GM19467 (cell line): Measurements from ENCODE around the gene CDH4.

ENCODE experiments used
- ATAC-seq: cut with Tn5 transposase; IDR thresholded peaks from one replicate; pipeline ENCODE4 v1.9.1; 2021; ENCODE audit warnings: mild to moderate bottlenecking, moderate library complexity; ENCODE audit not compliant: unreplicated experiment

CDH4 gene

DNA sequence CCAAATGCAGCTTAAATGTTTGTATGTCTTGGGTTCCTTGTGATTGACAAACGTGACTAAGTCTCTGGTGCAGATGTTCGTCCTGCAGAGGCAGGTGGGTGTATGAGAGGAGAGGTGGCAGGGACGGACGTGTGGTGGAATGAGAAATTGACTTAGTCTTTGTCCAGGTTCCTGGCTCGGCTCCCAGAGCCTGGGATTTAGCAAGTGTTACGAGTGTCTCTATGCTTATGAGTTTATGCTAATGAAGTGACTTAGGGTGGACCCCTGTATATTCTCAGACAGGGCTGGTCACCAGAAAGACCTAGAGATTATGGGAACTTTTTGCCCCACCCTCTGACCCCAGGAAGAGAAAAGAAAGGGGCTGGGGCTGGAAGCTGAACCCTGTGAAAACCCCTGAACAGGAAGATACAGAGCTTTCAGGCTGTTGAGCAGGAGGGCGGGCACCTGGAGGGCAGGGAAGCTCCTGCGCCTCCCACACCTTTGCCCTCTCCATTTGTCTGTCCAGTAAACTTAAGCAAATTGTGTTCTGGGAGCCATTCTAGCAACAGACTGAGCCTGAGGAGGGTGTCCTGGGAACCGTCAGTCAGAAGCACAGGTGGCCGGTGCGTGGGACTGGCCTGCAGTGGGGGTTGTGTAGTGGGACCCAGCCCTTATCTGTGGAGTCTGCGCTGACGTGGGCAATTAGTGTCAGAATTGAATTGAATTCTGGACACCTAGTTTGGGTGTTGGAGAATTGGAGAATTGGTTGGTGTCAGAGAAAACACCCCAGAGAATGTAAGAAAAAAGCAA lies 362.1 kb downstream of the CDH4 start:
- ATAC-seq = no peak

DNA sequence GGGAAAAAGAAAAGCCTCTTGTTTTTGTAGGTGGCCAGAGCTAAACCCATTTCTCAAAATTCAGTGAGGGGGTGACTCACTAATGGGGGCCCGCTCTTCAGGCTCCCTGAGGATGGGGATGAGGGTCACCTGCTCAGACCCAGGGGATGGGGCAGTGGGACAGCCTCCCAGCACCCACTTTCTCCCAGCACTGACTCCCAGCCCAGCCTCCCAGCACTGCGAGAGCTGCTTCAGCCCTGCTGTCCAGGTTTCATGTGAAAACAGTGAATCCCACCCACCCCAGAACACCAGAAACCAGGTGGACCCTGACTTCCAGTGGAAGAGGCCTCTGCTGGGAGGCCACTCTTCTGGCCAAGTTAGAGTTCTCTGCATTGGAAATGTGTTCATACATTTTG lies 362.6 kb downstream of the CDH4 start:
- no peak for ATAC-seq

DNA sequence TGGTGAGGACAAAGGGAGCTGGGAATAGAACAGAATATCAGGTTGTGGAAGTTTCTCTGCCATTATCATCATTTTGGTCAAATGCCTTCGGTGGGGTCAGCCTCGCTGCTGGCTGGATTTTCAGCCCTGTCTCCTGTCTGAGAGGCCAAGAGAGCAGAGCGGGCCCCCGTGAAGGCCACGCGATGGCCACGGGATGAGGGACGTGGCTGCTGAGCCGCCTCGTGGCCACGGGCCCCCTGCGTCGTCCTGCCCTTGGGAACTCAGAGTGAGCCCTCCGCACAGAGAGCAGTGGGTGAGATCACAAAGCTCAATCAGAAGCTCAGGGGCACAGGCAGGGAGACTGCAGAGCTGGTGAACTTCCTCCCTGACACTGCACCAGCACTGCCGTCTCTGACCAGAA lies 363.7 kb downstream of the CDH4 start:
- no peak for ATAC-seq

DNA sequence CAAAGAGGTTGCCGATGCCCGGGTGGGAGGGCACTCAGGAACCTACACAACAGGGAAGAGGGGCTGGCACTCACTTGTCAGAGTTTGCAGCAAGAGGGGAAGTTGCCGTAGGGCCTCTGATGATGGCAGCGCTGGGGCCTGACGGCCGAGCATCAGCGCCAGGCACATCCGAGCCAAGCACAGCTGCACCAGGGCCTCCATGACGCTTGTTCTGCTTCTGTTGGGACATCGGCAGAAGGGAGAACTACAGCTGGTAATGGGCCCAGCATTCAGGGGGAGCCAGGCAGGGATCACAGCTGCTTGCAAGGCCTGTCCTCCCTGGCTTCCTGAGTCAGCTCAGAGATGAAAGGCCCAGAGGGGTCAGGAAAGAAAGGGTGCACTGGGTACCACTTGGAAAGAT lies 367.7 kb downstream of the CDH4 start:
- no peak for ATAC-seq

DNA sequence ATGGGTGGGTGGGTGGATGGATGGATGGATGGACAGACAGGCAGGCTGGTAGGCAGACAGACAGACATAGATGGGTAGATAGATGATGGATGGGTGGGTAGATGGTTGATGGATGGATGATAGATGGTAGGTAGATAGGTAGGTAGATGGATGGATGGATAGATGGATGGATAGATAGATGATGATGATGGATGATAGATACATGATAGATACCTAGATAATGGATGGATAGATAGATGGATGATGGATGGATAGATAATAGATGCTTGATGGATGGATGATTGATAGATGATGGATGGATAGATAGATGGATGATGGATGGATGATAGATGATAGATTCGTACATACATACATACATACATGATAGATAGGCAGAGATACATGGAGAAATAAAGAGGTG lies 368.1 kb downstream of the CDH4 start:
- no peak for ATAC-seq

DNA sequence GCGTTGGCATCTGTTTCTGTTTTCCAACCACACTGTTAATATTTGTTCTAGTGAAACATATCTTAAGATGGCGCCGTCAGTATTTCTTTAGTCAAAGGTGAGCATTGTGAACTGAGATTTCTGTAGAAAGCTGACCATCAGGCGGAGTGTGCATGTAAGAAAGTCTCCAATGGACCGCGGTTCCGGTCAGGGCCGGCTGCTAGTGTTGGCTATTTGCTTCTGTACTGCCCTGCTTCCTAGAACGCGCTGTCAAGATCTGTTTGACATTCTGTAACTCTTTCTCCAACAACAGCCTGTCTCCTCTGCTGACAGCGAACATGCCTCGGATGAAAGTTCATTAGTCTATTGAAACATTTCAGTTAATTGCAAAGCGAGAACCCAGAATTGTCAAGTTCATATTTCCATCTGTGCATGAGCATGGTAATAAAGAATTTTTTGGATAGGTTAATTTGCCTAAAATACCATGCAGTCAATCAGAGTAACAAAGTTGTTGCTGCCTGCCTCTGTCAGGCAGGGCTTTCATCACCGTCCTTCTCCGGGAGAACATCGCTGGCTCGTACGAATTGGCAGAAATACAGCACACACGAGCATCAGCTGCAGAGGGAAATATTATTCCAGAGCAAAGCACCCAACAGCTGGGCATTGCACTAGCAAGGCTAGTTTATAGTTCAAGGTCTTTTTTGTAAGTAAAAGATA lies 369.1 kb downstream of the CDH4 start:
- ATAC-seq = no peak

DNA sequence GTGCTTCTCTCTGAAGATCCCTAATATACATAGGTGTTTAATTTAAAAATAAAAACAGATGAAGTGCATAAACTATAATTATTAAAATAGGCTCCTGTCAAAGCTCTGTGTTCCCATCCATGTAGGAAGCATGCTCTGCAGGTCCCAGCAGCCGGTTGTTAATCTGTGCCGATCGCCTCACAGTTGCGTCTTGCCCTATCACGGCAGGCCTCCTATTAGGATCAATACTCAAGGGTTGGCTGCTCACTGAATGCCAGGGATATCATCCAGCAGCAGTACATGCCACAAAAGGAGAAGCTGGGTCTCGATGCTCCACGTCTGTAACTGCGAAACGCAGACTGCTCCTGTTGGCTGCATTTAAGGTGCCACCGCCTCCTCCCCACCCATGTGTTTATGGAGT lies 369.8 kb downstream of the CDH4 start:
- no peak for ATAC-seq

DNA sequence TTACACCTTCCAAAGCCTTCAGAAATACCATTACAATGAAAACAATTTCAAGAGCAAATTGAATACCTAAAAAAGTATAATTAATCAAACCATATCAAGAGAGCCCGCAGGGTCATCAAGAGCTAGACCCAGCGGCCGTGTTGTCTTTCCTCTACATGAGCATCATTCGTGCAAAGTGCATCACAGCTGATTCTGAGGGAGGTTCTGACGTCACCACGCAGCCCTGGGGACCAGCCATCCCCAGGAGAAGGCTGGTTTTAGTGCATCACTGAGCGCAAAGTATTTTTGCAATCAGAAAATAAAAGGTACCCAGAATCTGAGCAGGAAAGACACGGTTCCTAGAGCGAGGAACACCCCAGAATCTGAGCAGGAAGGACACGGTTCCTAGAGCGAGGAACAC lies 371.4 kb downstream of the CDH4 start:
- no peak for ATAC-seq

DNA sequence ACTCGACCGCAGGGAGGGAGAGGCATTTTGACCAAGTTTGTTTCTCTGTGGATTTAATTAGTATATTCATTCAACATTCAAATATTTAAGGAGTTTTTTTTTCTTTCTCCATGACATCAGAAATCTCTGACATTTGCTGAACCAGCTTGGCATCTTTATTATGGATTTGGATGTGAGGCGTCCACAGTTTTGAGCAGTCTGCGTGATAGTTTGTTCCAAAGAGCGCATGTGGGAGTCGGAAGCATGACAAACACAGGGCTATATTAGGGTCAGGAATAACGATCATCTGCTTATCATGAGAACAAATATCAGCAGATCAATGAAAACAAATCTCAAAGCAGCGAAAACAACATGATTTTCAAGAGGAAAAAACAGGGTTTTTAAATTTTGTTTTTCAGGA lies 373.2 kb downstream of the CDH4 start:
- ATAC-seq = no peak

DNA sequence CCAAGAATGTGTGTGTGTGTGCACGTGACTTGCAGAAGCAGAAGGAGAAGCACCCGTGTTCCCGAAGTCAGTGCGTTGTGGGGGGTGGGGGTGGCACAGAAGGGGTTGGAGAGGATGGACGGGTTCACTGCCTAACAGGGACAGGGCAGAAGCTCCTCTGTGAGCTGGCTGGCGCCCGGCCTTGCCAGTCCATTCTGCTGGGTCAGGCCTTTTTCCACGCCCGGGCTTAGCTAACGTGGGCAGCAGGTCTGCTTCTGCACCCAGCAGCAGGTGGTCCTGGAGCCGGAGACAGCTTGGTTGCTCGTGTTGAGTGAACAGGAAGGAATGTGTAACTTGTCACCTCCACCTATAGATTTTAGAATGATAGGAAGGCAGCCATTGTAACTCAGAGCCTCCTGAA lies 374.4 kb downstream of the CDH4 start:
- no peak for ATAC-seq

DNA sequence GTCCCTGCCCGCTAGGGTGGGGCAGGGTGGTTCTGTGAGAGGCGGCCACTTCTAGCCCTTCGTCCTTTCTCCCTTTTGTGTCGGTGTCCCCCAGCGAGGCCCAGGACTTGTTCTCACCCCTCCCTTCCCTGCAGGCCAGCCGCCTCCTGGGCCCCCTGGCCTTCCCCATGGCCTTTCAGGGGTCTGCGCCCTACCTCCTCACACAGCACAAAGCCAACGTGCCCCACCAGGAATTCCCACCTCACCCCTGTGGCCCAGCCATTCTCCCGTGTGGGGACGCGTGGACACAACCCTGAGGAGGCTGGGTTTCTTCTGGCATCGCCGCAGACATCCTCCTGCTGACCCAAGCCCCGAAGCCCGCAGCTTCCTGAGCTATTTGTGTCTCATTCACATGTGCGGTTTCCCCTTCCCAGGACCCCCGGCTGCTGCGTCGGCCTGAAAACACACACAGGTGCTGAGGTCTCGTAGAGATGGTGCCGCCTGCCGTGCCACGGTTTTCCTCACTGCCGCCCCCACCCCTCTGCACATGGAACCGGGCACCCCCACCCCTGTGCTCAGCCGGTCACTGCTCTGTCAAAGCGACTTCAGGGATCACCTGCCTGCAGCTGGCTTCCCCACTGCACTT lies 375.8 kb downstream of the CDH4 start:
- ATAC-seq = no peak

DNA sequence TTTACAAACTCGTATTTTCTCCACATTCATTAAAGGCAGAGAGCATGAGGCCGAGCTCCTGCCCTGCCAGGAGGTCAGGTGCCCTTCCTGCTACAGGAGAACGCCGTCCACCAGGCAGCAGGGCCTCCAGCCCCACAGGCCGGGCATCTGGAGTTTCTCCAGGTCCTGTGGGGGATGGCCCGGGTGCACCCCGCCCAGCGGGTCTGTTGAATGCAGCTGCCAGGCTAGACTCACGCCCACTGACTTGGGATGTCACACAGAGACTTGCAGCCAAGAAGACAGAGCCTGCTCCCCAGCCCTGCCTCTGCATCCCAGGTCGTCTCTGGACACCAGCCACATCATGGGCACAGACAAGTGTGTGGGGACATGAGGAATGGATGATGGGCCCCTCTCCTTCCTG lies 376.4 kb downstream of the CDH4 start:
- ATAC-seq = no peak

DNA sequence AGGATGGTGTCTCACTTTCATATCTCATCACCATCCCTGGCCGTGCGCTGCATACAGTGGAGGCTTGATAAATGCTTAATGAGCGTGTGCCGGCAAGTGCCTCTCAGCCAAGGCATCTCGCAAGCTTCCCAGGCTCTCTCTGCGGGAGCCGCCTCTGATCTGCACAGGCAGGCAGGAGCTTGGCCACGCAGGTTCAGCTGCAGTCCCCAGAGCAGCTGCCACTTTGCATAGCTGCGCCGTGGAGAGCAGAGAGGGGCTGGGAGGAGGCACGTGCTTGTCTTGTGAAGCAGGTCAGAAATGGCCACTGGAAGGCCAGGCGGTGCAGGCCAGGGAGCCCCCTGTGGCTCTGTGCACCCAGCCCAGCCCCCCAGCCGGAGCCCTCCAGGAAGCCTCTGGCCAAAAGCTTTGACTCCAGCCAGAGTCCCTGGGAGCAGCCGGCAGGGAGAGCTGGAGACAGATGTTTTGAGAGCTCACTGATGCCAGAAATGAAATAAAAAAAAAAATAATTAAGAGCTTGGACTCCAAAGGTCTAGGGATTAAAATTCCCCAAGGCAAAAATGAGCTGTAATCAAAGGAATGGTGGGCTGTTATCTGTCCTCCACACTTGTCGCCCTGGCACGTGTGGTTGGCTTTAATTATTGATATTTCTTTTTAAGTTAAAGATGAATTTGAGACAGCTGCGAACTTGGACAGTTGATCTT lies 377.0 kb downstream of the CDH4 start:
- no peak for ATAC-seq

DNA sequence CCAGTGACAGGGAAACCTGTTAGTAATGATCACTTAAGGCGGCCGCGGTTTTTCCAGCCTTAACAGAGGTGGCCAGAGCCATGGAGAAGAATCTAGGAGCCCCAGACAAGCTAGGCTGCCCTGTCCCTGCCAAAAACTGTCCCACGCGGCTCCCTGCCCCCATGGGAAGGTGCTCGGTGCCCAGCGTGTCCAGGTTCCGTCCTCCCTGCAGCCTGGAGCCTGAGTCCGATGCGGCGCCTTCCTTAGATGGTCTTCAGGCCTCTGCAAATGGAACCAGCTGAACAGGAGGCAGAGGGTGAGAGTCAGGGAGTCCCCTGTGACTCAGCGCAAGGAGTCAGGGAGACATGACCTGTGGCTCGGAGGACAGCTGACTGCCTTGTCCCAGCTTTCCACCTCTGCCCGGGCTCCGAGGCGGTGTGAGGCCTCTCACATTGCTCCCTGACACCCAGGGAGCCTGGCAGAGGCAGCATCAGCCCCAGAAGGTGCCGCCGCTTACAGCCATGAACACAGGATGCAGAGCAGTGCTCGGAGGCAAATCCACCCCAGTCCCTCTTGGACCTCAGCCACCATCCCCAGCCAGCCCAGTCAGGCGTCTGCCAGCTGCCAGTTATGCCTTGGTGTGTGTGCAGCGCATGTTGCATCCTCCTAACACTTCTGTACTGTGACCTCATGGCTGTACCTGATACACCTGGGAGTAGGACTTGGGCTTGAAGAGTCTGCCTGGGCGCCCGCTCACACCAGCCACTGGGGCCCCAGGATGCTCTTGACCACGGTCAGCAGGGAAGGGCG lies 377.7 kb downstream of the CDH4 start:
- no peak for ATAC-seq

DNA sequence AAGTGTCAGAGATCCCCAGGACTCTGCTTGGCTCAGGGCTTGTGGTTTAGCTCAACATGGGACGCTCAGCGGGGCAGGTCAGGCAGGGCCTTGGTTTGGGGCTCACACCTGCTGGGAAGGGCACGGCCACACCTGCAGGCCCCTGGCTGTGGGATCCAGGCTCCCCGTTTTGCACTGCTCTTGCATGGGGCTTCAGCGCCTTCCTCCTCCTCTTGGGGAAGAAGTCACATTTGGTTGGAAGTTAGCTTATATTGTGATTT lies 378.3 kb downstream of the CDH4 start:
- no peak for ATAC-seq

DNA sequence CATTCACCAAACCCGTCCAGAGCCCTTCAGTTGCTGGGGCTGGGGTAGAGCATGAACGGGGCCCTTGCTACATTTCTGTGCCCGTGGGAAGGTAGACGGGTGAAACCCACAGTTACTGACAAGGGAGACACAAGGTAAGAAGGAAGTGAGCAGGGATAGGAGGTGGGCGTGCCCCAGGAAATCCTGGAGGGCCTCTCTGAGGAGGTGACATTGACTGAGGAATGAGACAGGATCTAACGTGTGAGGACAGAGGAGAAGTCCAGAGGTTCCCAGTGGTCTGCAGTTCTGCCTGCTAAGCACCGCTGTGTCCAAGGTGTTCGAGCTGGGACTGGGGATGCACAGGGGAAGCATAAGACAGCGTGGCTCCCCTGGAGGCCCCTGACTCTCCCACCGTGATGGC lies 378.8 kb downstream of the CDH4 start:
- ATAC-seq = no peak

DNA sequence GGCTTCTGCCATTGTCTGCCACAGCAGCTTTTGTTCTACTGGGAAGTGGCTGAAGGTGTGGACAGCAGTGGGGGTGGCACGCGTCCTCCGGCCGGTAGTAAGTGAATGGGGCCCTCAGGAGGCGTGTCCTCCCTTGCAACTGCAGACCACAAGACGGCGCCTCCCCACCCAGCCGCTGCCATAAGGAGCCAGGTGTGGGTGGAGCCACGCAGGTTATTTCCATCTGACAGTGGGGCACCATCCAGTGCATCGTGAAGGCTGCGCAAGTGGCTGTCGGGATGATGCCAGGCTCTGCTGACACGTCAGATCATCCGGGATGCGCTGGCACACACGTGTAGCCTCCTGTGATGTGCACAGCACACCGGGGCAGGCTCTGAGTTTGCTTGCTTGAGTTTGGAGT lies 379.7 kb downstream of the CDH4 start:
- ATAC-seq = no peak

DNA sequence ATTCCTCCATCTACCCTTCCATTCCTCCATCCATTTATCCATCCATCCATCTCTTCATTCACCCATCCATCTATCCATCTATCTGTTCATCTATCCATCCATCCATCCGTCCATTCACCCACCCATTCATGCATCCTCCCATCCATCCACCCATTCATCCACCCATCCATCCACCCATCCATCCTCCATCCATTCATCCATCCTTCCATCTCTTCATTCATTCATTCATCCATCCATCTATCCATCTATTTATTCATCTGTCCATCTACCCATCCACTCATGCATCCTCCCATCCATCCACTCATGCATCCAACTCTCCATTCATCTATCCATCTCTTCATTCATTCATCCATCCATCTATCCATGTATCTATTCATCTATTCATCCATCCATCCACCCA lies 380.9 kb downstream of the CDH4 start:
- no peak for ATAC-seq

DNA sequence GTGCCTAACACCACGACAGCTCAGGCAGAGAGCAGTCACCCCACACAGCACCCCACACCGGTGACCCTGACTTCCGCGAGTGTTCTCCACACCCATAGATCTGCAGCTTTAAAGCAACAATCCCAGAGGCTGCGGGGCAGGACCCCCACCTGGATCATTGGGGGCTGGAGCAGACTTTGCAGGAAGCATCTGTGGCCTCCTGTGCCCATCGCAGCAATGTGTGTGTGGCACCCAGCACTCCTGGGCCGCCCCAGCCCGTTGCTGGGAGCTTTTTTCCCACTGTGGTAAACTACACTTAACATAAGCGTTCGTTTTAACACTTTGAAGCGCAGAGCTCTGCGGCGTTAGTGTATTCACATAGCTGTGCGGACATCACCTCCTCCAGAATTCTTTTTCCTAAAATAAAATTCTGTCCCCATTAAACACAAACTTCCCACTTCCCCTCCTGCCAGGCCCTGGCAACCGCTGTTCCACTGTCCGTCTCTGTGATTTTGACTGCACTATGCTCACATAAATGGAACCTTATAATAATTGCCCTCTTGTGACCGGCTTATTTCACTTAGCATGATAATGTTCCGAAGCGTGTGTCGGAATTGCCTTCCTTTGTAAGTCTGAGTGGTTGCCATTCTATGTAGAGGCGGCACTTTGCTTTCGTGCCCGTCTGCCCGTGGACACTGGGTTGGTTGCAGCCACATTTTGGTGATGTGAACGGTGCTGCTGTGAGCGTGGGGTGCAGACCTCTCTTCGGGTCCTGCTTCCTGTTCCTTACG lies 382.5 kb downstream of the CDH4 start:
- ATAC-seq = no peak

DNA sequence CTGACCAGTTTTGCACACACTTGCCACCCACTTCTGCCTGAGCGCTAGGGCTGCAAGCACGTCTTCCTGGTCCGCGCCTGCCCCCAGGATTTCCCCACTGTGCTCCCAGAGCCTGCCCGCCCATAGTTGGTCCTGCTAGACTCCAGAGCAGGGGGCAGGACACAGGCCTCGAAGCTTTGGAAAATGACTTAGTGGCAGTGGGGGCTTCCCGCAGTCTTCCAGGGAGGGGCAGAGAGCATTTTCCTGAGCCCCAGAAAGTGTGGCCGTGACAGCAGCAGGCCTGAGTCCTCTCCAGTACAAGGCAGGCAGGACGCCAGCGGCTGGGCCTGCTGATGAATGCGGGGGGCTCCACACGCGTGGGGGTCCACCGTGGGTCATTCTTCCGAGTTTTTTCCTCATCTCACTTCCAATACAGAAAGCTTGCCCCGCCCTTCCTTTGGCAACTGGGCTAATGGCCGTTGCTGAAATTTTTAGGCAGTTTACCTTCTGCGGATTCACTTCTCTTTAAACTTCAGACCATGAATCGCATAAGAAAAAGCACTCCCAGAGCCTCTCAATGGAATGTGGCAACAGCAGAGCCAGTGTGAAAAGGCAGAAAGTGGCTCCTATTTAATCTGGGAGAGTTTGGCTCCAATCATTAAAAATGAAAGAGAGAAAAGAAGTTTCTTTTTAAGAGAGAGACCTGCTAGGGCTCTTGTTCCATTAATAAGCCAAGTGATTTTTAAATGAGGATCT lies 383.8 kb downstream of the CDH4 start:
- ATAC-seq = no peak
